Transverse colon (tissue), 4 donors: ENCODE measurements around the gene BRI3. TPM values are rescaled to one million over a fixed set of nuclear protein-coding genes. Genes with fewer than 3 reads are reported as not detected.

Source experiments
- DNase-seq: peaks from one replicate; pipeline ENCODE4 v3.0.0-alpha.2; 2019
- H3K27ac ChIP-seq, 4 donors: fragments of 200-600 bp; sonication (generic); 2 replicates each; pipeline ENCODE4 v1.5.1; 2016 to 2018; ENCODE audit warnings: inconsistent platforms in 4 of 4
- H3K27me3 ChIP-seq: fragments of 200-600 bp; sonication (generic); 2 replicates; pipeline ENCODE4 v1.5.1; 2017; ENCODE audit warnings: inconsistent platforms
- H3K36me3 ChIP-seq, 4 donors: fragments of 200-600 bp; sonication (generic); 2 replicates each; pipeline ENCODE4 v1.5.1; 2017 to 2019; ENCODE audit warnings: inconsistent platforms in 4 of 4
- H3K4me1 ChIP-seq, 4 donors: fragments of 200-600 bp; sonication (generic); 2 replicates each; pipeline ENCODE4 v1.5.1; 2017 to 2020; ENCODE audit warnings: inconsistent platforms in 4 of 4
- H3K4me3 ChIP-seq, 4 donors: fragments of 200-600 bp; sonication (generic); 1 replicate in 1 of 4; 2 replicates in 3 of 4; pipeline versions ENCODE4 v1.5.1 to v1.6.1; 2017 to 2019; ENCODE audit warnings: inconsistent platforms in 4 of 4
- H3K9me3 ChIP-seq, 2 donors: fragments of 200-600 bp; sonication (generic); 2 replicates each; pipeline ENCODE4 v1.5.1; 2017 to 2019; ENCODE audit warnings: inconsistent platforms in 2 of 2
- CTCF ChIP-seq, 5 experiments: fragments of 200-600 bp in 3 of 5; fragments of 450-650 bp in 2 of 5; sonication (generic) in 3 of 5; IDR thresholded peaks; 1 replicate in 2 of 5; 2 replicates in 3 of 5; pipeline ENCODE4 v1.5.1; 2016 to 2017; ENCODE audit warnings: antibody characterized with exemption in 5 of 5, inconsistent platforms in 3 of 5, mild to moderate bottlenecking in 2 of 5, moderate library complexity in 1 of 5
- EP300 ChIP-seq: sonication (generic); formaldehyde crosslinking; IDR thresholded peaks from one replicate; pipeline ENCODE4 v1.6.1; 2017; ENCODE audit warnings: antibody characterized with exemption, low read depth
- POLR2A ChIP-seq: fragments of 450-650 bp; IDR thresholded peaks from one replicate; pipeline ENCODE4 v1.6.1; 2016; ENCODE audit warnings: antibody characterized with exemption, mild to moderate bottlenecking, moderate library complexity
- POLR2AphosphoS5 ChIP-seq, 3 donors: sonication (generic); formaldehyde crosslinking; IDR thresholded peaks; one replicate each; pipeline ENCODE4 v1.6.1; 2016; ENCODE audit warnings: antibody characterized with exemption in 3 of 3
- WGBS, 2 donors: methylation state at CpG; one replicate each; pipeline ENCODE4 v1.1.5; 2018; ENCODE audit warnings: low coverage in 1 of 2; 5-methylcytosine and 5-hydroxymethylcytosine counted together
- in situ Hi-C, 4 donors: fragments of 200-750 bp; cut with MboI; loops; one replicate each; pipeline versions ENCODE4 v1.15.0 to v1.15.1; 2017; ENCODE audit warnings: low sequenced_read_pairs in 3 of 4, low pct_ligation_motif_present in 1 of 4, low pct_unique_long_range_greater_than_20kb in 1 of 4
- intact Hi-C: fragments of 100-400 bp; cut with DNase I; formaldehyde crosslinking; loops from one replicate; pipeline ENCODE4 v1.15.1; 2023; ENCODE audit warnings: low total_unique reads
- total RNA-seq, 4 donors: library from RNA; depleted of rRNA; stranded (reverse); fragments of >200 nt; gene quantifications; one replicate each; pipeline ENCODE4 v1.1.0, GENCODE V29; 2016

The BRI3 gene
- total RNA-seq, 4 donors from 2014 or later = 9.8 to 87.5 (median 51.5) TPM

GRCh38 chr7:98254516-98254915 is 27.0 kb upstream of the BRI3 start:
- no peaks in the 10 kb centered on the region for H3K27me3 ChIP-seq
- no peaks in the 10 kb centered on the region for H3K36me3 ChIP-seq
- DNase-seq = no peak
- in situ Hi-C loops (no loop called here), intact Hi-C loops (no loop called here)
- no peak overlapping the region for H3K4me3 ChIP-seq
- TF ChIP-seq POLR2AphosphoS5 (IDR thresholded peaks at IDR 0.05) (no peak), POLR2A (no peak), EP300 (no peak), CTCF (IDR thresholded peaks at IDR 0.05) (no peak)
- H3K4me1 ChIP-seq = peaks cover 3 to 31% (median 25%) of the 10 kb centered on the region in 4 donors
- H3K27ac ChIP-seq = no peak overlapping the region
- WGBS, 2 donors = 96 to 100% methylated on average over 4 of the region's 4 CpGs
- no peaks in the 10 kb centered on the region for H3K9me3 ChIP-seq

DNA sequence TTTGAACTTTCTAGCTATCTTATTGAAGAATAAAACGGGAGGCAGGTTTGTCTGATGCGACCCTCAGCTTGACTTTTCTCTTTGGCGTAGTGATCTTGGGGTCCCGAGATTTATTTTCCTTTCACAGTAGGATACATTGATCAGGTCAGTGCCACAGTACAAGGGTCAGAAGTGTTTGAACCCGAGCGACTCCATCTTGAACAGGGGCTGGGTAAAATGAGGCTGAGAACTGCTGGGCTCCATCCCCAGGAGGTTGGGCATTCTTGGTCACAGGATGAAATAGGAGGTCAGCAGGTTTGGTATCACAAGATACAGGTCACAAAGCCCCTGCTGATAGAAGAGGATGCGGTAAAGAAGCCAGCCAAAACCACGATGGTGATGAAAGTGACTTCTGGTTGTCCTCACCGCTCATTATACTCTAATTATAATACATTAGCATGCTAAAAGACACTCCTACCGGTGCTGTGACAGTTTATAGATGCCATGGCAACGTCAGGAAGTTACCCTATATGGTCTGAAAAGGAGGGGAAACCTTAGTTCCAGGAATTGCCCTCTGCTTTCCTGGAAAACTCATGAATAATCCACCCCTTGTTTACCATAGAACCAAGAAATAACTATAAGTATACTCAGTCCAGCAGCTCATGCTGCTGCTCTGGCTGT is 26.4 kb upstream of the BRI3 start:
- DNase-seq = no peak
- no peak for TF ChIP-seq POLR2AphosphoS5 (IDR thresholded peaks at IDR 0.05)
- no peak for TF ChIP-seq CTCF (IDR thresholded peaks at IDR 0.05)
- no peak for TF ChIP-seq POLR2A
- no peak for TF ChIP-seq EP300
- intact Hi-C loops = no loop called here
- Histone ChIP-seq H3K4me1 (peaks cover 3 to 27% (median 24%) of the 10 kb centered on the region in 4 donors), H3K27ac (no peak overlapping the region), H3K36me3 (no peaks in the 10 kb centered on the region), H3K9me3 (no peaks in the 10 kb centered on the region), H3K4me3 (no peak overlapping the region), H3K27me3 (no peaks in the 10 kb centered on the region)
- in situ Hi-C loops = no loop called here
- WGBS, 2 donors = 57 to 80% methylated on average over 4 to 11 of the region's 11 CpGs

DNA sequence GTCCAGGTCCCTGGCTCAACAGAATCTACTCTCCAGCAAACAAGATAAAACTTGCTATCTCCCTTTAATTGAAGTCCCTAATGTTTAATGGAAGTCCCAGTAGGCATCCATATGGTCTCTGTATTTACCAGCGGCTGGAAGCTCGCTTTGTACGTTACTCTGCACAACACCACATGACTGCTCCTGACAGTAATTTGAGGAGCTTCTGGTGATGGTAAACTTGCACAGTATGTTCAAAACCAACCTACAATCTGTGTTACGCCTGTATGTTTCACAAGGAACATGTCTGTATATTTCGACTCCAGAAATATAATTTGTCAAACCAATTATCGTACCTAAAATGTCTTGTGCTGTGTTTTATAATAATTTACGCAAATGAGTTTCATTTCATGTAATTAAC is 25.1 kb upstream of the BRI3 start:
- H3K27me3 ChIP-seq = no peaks in the 10 kb centered on the region
- no peak for DNase-seq
- H3K27ac ChIP-seq = no peak overlapping the region
- intact Hi-C loops (no loop called here), in situ Hi-C loops (no loop called here)
- no peaks in the 10 kb centered on the region for H3K9me3 ChIP-seq
- H3K4me1 ChIP-seq = peaks cover 3 to 15% (median 11%) of the 10 kb centered on the region in 4 donors
- peaks cover 0 to 9% (median 3%) of the 10 kb centered on the region in 4 donors for H3K36me3 ChIP-seq
- no peak overlapping the region for H3K4me3 ChIP-seq
- no peak for TF ChIP-seq POLR2A
- no peak for TF ChIP-seq EP300
- TF ChIP-seq CTCF (IDR thresholded peaks at IDR 0.05) = no peak
- TF ChIP-seq POLR2AphosphoS5 (IDR thresholded peaks at IDR 0.05) = no peak
- 93 to 100% methylated on average over 4 to 7 of the region's 7 CpGs for WGBS, 2 donors

DNA sequence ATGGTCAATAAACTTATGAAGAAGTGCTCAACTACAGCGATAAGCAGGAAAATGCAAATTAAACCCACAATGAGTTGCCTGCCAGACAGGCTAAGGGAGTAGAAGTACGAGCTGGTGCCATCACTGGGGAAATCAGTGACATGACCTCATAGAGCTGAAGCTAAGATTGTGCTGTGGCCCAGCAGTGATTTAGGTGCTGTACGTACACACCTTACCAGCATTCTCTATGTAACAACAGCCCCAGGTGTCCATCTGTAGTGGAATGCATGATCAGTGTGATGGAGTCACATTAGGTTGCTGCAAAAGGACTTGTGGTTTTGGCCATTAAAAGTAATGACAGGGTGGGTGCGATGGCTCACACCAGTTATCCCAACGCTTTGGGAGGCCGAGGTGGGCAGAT is 23.8 kb upstream of the BRI3 start:
- Histone ChIP-seq H3K36me3 (peaks cover 0 to 10% (median 3%) of the 10 kb centered on the region in 4 donors), H3K27me3 (no peaks in the 10 kb centered on the region), H3K9me3 (no peaks in the 10 kb centered on the region), H3K4me1 (peaks cover 3 to 9% (median 8%) of the 10 kb centered on the region in 4 donors), H3K4me3 (no peak overlapping the region), H3K27ac (no peak overlapping the region)
- WGBS, 2 donors = 38 to 82% methylated on average over 2 to 6 of the region's 6 CpGs
- in situ Hi-C loops = no loop called here
- intact Hi-C loops = no loop called here
- TF ChIP-seq CTCF (IDR thresholded peaks at IDR 0.05) = no peak
- no peak for TF ChIP-seq POLR2A
- no peak for TF ChIP-seq EP300
- TF ChIP-seq POLR2AphosphoS5 (IDR thresholded peaks at IDR 0.05) = no peak
- no peak for DNase-seq
